HEK293T (cell line): Measurements from ENCODE around the gene SMARCAD1.

Source experiments
- CTCF ChIA-PET: fragments of 350-600 bp; formaldehyde crosslinking; extraction: SDS; loops from one replicate; lab custom pipeline; 2021; ENCODE audit warnings: antibody characterized with exemption, inconsistent platforms; lab: Yijun Ruan, JAX
- POLR2A ChIA-PET: fragments of 350-600 bp; formaldehyde crosslinking; extraction: SDS; loops from one replicate; lab custom pipeline; 2020; ENCODE audit warnings: antibody characterized with exemption, inconsistent platforms; lab: Yijun Ruan, JAX
- DNase-seq: peaks from one replicate; pipeline ENCODE4 v3.0.0; 2012; ENCODE audit warnings: mixed read lengths; ENCODE audit errors: extremely low spot score
- ARNT ChIP-seq: fragments of 450-650 bp; IDR thresholded peaks from 2 replicates; pipeline ENCODE4 v1.6.1; 2017; ENCODE audit warnings: mild to moderate bottlenecking
- BHLHE40 ChIP-seq: fragments of 450-650 bp; IDR thresholded peaks from 2 replicates; pipeline ENCODE4 v1.6.1; 2016; ENCODE audit warnings: mild to moderate bottlenecking, moderate library complexity, borderline replicate concordance
- CTBP1 ChIP-seq: fragments of 450-650 bp; IDR thresholded peaks from 2 replicates; pipeline ENCODE4 v1.6.1; 2016; ENCODE audit warnings: borderline replicate concordance
- ELF4 ChIP-seq: fragments of 450-650 bp; IDR thresholded peaks from 2 replicates; pipeline ENCODE4 v1.6.1; 2017; ENCODE audit warnings: antibody characterized with exemption
- FOXA1 ChIP-seq: fragments of 450-650 bp; IDR thresholded peaks from 2 replicates; pipeline ENCODE4 v1.6.1; 2016; ENCODE audit warnings: mild to moderate bottlenecking
- FOXK2 ChIP-seq: fragments of 450-650 bp; IDR thresholded peaks from 2 replicates; pipeline ENCODE4 v1.6.1; 2016; ENCODE audit warnings: mild to moderate bottlenecking
- FOXM1 ChIP-seq: fragments of 450-650 bp; IDR thresholded peaks from 2 replicates; pipeline ENCODE4 v1.6.1; 2017; ENCODE audit warnings: mild to moderate bottlenecking, borderline replicate concordance
- HDGF ChIP-seq: fragments of 450-650 bp; IDR thresholded peaks from 2 replicates; pipeline ENCODE4 v1.6.1; 2017; ENCODE audit warnings: antibody characterized with exemption, borderline replicate concordance
- L3MBTL2 ChIP-seq: fragments of 450-650 bp; conservative IDR thresholded peaks from 2 replicates; pipeline ENCODE4 v1.6.1; 2016; ENCODE audit warnings: mild to moderate bottlenecking
- LEF1 ChIP-seq: fragments of 450-650 bp; IDR thresholded peaks from 2 replicates; pipeline ENCODE4 v1.6.1; 2017; ENCODE audit warnings: mild to moderate bottlenecking, borderline replicate concordance
- NFRKB ChIP-seq: fragments of 450-650 bp; IDR thresholded peaks from 2 replicates; pipeline ENCODE4 v1.6.1; 2016; ENCODE audit warnings: mild to moderate bottlenecking, moderate library complexity
- PKNOX1 ChIP-seq: fragments of 450-650 bp; IDR thresholded peaks from 2 replicates; pipeline ENCODE4 v1.6.1; 2016
- SP1 ChIP-seq: fragments of 450-650 bp; IDR thresholded peaks from 2 replicates; pipeline ENCODE4 v1.6.1; 2017
- SUZ12 ChIP-seq: fragments of 450-650 bp; IDR thresholded peaks from 2 replicates; pipeline ENCODE4 v1.6.1; 2016; ENCODE audit warnings: mild to moderate bottlenecking
- TARDBP ChIP-seq: fragments of 450-650 bp; IDR thresholded peaks from 2 replicates; pipeline ENCODE4 v1.6.1; 2016
- ZNF384 ChIP-seq: fragments of 450-650 bp; IDR thresholded peaks from 2 replicates; pipeline ENCODE4 v1.6.1; 2016

The SMARCAD1 gene

GRCh38 chr4:94169803-94170372 is 37.8 kb upstream of the SMARCAD1 start:
- DNase-seq = no peak
- ChIA-PET CTCF (no interaction called here), POLR2A (no interaction called here)
- TF ChIP-seq LEF1 = no peak
- no peak for TF ChIP-seq L3MBTL2
- TF ChIP-seq SP1 = no peak
- no peak for TF ChIP-seq PKNOX1
- no peak for TF ChIP-seq TARDBP
- TF ChIP-seq ELF4 = no peak
- TF ChIP-seq ARNT = no peak

GRCh38 chr4:94171616-94172015 is 36.0 kb upstream of the SMARCAD1 start:
- POLR2A ChIA-PET = no interaction called here
- DNase-seq = peak; percentile 8
- CTCF ChIA-PET = interaction anchor here (0.9 kb wide), 1 partner anchor 14 kb away, joined by 3 read pairs; no protein-coding TSS in a partner anchor
- TF ChIP-seq HDGF (no peak), PKNOX1 (no peak)

GRCh38 chr4:94175553-94176261 is 32.0 kb upstream of the SMARCAD1 start:
- POLR2A ChIA-PET = no interaction called here
- no peak for DNase-seq
- CTCF ChIA-PET = no interaction called here
- no peak for TF ChIP-seq SUZ12
- TF ChIP-seq L3MBTL2 = no peak
- no peak for TF ChIP-seq ARNT
- TF ChIP-seq FOXK2 = no peak
- no peak for TF ChIP-seq ELF4
- no peak for TF ChIP-seq LEF1
- TF ChIP-seq FOXA1 = no peak
- TF ChIP-seq HDGF = no peak
- TF ChIP-seq SP1 = no peak
- TF ChIP-seq PKNOX1 = no peak
- TF ChIP-seq CTBP1 = no peak
- no peak for TF ChIP-seq ZNF384
- TF ChIP-seq FOXM1 = no peak

- CTCF ChIA-PET = no interaction called here
Observed at GRCh38 chr4:94177822-94178221, 29.8 kb upstream of the SMARCAD1 start.

GRCh38 chr4:94181815-94182214 is 25.9 kb upstream of the SMARCAD1 start:
- DNase-seq = no peak
- TF ChIP-seq LEF1 (no peak), HDGF (no peak), NFRKB (no peak), SP1 (no peak), FOXM1 (no peak), ARNT (no peak), FOXA1 (no peak), ELF4 (no peak), L3MBTL2 (no peak), ZNF384 (no peak), TARDBP (no peak), SUZ12 (no peak), FOXK2 (no peak), CTBP1 (no peak), BHLHE40 (no peak), PKNOX1 (no peak)
- POLR2A ChIA-PET = no interaction called here
- CTCF ChIA-PET = no interaction called here

More at GRCh38 chr4:94177822-94178221, 29.8 kb upstream of the SMARCAD1 start:
- no peak for DNase-seq
- POLR2A ChIA-PET = no interaction called here
- TF ChIP-seq ZNF384 (no peak), BHLHE40 (no peak), ELF4 (no peak), NFRKB (no peak), SUZ12 (no peak), CTBP1 (no peak), FOXK2 (no peak), HDGF (no peak), ARNT (no peak)

- TF ChIP-seq NFRKB (no peak), LEF1 (no peak), ARNT (no peak), SUZ12 (no peak), TARDBP (no peak), BHLHE40 (no peak), HDGF (no peak), FOXK2 (no peak), L3MBTL2 (no peak), PKNOX1 (no peak), FOXA1 (no peak), SP1 (no peak), FOXM1 (no peak), ELF4 (no peak), ZNF384 (no peak), CTBP1 (no peak)
- ChIA-PET POLR2A (no interaction called here), CTCF (no interaction called here)
Observed at GRCh38 chr4:94202769-94203168, 4.9 kb upstream of the SMARCAD1 start.

More at GRCh38 chr4:94202769-94203168, 4.9 kb upstream of the SMARCAD1 start:
- DNase-seq = no peak
